ENCODE data around the gene SFXN3. TPM values are rescaled to one million over a fixed set of nuclear protein-coding genes. Genes with fewer than 3 reads are reported as not detected.
A peak's percentile ranks its signal among the peaks of the same experiment; 100 is the strongest.

SFXN3 gene
- total and polyA plus RNA-seq, 2 of the 13 experiments (the other 11 are each of a cell fraction or from before 2014, with no cell fraction given), result 16.8 to 71.5 TPM

DNA sequence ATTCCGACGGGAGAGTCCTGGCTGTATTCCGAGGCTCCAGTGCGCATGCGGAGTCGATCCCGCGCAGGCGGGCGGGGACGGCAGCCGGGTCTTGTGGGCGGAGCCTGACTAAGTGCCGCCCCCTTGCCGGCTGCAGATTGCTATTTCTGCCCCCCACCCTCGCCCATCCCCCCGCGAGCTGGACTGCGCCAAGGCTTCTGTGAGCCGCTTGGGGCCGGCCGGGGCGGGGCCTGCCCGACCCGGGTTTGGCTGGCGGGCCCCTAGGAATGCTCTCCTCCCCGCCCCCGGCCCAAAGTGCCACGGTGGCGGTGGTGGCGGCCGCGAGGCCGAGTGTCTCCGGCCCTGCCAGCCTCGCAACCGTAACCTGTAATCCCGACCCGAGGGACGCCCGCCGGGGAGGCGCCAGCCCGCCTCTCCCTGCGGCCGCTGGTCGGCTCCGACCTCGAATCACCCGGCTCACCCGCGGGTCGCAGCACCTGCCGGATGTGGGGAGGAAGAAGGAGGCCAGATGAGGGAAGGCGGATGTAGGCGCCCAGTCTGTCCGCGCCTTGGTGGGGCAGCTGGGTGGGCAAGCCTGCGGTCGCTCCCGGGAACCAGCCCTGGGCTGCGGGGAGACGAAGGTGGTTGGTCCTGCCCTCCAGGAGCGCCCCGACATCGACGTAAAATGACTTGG, 30.1 kb downstream of the SFXN3 start (continued):
- TF ChIP-seq, protein P1, sequence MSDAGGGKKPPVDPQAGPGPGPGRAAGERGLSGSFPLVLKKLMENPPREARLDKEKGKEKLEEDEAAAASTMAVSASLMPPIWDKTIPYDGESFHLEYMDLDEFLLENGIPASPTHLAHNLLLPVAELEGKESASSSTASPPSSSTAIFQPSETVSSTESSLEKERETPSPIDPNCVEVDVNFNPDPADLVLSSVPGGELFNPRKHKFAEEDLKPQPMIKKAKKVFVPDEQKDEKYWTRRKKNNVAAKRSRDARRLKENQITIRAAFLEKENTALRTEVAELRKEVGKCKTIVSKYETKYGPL (CRISPR knock-in tag; IDR thresholded peaks at IDR 0.05), result peak; percentile 40; the same call in 1 of the 2 replicates
- TF ChIP-seq, protein P2, sequence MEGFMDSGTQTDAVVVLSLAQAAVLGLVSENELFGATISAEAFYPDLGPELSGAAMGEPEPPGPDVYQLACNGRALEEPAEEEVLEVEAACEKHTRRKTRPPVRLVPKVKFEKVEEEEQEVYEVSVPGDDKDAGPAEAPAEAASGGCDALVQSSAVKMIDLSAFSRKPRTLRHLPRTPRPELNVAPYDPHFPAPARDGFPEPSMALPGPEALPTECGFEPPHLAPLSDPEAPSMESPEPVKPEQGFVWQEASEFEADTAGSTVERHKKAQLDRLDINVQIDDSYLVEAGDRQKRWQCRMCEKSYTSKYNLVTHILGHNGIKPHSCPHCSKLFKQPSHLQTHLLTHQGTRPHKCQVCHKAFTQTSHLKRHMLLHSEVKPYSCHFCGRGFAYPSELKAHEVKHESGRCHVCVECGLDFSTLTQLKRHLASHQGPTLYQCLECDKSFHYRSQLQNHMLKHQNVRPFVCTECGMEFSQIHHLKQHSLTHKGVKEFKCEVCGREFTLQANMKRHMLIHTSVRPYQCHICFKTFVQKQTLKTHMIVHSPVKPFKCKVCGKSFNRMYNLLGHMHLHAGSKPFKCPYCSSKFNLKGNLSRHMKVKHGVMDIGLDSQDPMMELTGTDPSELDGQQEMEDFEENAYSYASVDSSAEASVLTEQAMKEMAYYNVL (CRISPR knock-in tag; IDR thresholded peaks at IDR 0.05; ENCODE audit: borderline replicate concordance), result peak; percentile 56; the same call in 1 of the 2 replicates
- TF ChIP-seq ZNF737 (CRISPR knock-in tag; IDR thresholded peaks at IDR 0.05; ENCODE audit: borderline replicate concordance) (no peak), ZNF749 (CRISPR knock-in tag; IDR thresholded peaks at IDR 0.05; ENCODE audit: borderline replicate concordance) (peak; percentile 85; the same call in 1 of the 2 replicates), ZMAT3 (CRISPR knock-in tag; conservative IDR thresholded peaks at IDR 0.05) (0 out of 2 replicates have a peak, but pooled peaks have one; percentile 22), NFIB (CRISPR knock-in tag; IDR thresholded peaks at IDR 0.05; ENCODE audit: borderline replicate concordance) (no peak), ZKSCAN8 (CRISPR knock-in tag; IDR thresholded peaks at IDR 0.05; ENCODE audit: borderline replicate concordance) (no peak), MTA1 (CRISPR knock-in tag; IDR thresholded peaks at IDR 0.05; ENCODE audit: borderline replicate concordance) (peak; percentile 66; the same call in 1 of the 2 replicates), SALL2 (CRISPR knock-in tag; IDR thresholded peaks at IDR 0.05) (peak; percentile 54; the same call in 1 of the 2 replicates), ZNF30 (CRISPR knock-in tag; IDR thresholded peaks at IDR 0.05) (peak; percentile 27; the same call in 1 of the 2 replicates), POLR2G (IDR thresholded peaks at IDR 0.05; ENCODE audit: low read depth, low read length) (peak; percentile 95), ZNF333 (CRISPR knock-in tag; IDR thresholded peaks at IDR 0.05; ENCODE audit: borderline replicate concordance) (peak; percentile 24; the same call in 1 of the 2 replicates), DMAP1 (CRISPR knock-in tag; IDR thresholded peaks at IDR 0.05) (peak; percentile 95), ZFX (CRISPR knock-in tag; IDR thresholded peaks at IDR 0.05; ENCODE audit: low read depth) (peak; percentile 90)
- TF ChIP-seq, protein P3, sequence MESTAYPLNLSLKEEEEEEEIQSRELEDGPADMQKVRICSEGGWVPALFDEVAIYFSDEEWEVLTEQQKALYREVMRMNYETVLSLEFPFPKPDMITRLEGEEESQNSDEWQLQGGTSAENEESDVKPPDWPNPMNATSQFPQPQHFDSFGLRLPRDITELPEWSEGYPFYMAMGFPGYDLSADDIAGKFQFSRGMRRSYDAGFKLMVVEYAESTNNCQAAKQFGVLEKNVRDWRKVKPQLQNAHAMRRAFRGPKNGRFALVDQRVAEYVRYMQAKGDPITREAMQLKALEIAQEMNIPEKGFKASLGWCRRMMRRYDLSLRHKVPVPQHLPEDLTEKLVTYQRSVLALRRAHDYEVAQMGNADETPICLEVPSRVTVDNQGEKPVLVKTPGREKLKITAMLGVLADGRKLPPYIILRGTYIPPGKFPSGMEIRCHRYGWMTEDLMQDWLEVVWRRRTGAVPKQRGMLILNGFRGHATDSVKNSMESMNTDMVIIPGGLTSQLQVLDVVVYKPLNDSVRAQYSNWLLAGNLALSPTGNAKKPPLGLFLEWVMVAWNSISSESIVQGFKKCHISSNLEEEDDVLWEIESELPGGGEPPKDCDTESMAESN (CRISPR knock-in tag; conservative IDR thresholded peaks at IDR 0.05), result peak; percentile 60; the same call in 1 of the 2 replicates
- TF ChIP-seq, protein P4, sequence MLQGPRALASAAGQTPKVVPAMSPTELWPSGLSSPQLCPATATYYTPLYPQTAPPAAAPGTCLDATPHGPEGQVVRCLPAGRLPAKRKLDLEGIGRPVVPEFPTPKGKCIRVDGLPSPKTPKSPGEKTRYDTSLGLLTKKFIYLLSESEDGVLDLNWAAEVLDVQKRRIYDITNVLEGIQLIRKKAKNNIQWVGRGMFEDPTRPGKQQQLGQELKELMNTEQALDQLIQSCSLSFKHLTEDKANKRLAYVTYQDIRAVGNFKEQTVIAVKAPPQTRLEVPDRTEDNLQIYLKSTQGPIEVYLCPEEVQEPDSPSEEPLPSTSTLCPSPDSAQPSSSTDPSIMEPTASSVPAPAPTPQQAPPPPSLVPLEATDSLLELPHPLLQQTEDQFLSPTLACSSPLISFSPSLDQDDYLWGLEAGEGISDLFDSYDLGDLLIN (CRISPR knock-in tag; IDR thresholded peaks at IDR 0.05; ENCODE audit: borderline replicate concordance), result 0 out of 2 replicates have a peak, but pooled peaks have one; percentile 13
- TF ChIP-seq, protein P5, sequence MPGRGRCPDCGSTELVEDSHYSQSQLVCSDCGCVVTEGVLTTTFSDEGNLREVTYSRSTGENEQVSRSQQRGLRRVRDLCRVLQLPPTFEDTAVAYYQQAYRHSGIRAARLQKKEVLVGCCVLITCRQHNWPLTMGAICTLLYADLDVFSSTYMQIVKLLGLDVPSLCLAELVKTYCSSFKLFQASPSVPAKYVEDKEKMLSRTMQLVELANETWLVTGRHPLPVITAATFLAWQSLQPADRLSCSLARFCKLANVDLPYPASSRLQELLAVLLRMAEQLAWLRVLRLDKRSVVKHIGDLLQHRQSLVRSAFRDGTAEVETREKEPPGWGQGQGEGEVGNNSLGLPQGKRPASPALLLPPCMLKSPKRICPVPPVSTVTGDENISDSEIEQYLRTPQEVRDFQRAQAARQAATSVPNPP (CRISPR knock-in tag; IDR thresholded peaks at IDR 0.05), result 0 out of 2 replicates have a peak, but pooled peaks have one; percentile 46
- TF ChIP-seq, protein P6, sequence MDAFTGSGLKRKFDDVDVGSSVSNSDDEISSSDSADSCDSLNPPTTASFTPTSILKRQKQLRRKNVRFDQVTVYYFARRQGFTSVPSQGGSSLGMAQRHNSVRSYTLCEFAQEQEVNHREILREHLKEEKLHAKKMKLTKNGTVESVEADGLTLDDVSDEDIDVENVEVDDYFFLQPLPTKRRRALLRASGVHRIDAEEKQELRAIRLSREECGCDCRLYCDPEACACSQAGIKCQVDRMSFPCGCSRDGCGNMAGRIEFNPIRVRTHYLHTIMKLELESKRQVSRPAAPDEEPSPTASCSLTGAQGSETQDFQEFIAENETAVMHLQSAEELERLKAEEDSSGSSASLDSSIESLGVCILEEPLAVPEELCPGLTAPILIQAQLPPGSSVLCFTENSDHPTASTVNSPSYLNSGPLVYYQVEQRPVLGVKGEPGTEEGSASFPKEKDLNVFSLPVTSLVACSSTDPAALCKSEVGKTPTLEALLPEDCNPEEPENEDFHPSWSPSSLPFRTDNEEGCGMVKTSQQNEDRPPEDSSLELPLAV (CRISPR knock-in tag; conservative IDR thresholded peaks at IDR 0.05; ENCODE audit: low read depth), result 0 out of 2 replicates have a peak, but pooled peaks have one; percentile 42
